CD4-positive, alpha-beta memory T cell (primary cell): ENCODE measurements around the gene DLGAP3. TPM values are rescaled to one million over a fixed set of nuclear protein-coding genes. Genes with fewer than 3 reads are reported as not detected.
A peak's percentile ranks its signal among the peaks of the same experiment; 100 is the strongest.

ENCODE experiments used
- CTCF ChIA-PET: fragments of 350-600 bp; sonication (Branson Sonifier 250); formaldehyde crosslinking; loops from one replicate; lab custom pipeline; 2021; ENCODE audit warnings: inconsistent platforms; ENCODE audit not compliant: partially characterized antibody; lab: Charles Lee
- POLR2A ChIA-PET: fragments of 350-600 bp; sonication (Branson Sonifier 250); formaldehyde crosslinking; loops from one replicate; lab custom pipeline; 2021; ENCODE audit not compliant: partially characterized antibody; lab: Charles Lee
- DNase-seq, 5 donors: peaks; one replicate each; pipeline versions ENCODE4 v3.0.0 to v3.0.0-alpha.2; 2020 to 2022; ENCODE audit warnings: mixed read lengths in 1 of 5
- H3K27ac ChIP-seq: one replicate; pipeline ENCODE4 v1.7.0; 2013; ENCODE audit warnings: low read depth, low read length
- H3K27me3 ChIP-seq: 2 replicates; pipeline ENCODE4 v1.7.0; 2013; ENCODE audit warnings: mild to moderate bottlenecking, low read length, moderate library complexity; ENCODE audit not compliant: insufficient read depth
- H3K36me3 ChIP-seq: 2 replicates; pipeline ENCODE4 v1.7.0; 2013; ENCODE audit warnings: mild to moderate bottlenecking, low read length, moderate library complexity; ENCODE audit not compliant: insufficient read depth
- H3K4me1 ChIP-seq: 2 replicates; pipeline ENCODE4 v1.7.0; 2013; ENCODE audit warnings: mild to moderate bottlenecking, low read length, moderate library complexity; ENCODE audit not compliant: insufficient read depth
- H3K4me3 ChIP-seq, 2 donors: one replicate each; pipeline ENCODE4 v1.7.0; 2013; ENCODE audit warnings: low read length in 2 of 2, mild to moderate bottlenecking in 1 of 2
- H3K9me3 ChIP-seq, 2 donors: one replicate each; pipeline ENCODE4 v1.7.0; 2013; ENCODE audit warnings: low read length in 2 of 2, control low read depth in 1 of 2; ENCODE audit not compliant: control insufficient read depth in 1 of 2
- H3K27ac Mint-ChIP-seq, 7 donors: one replicate each; pipeline ENCODE4 v1.8.0; 2020 to 2021; ENCODE audit warnings: mixed read lengths in 7 of 7, mild to moderate bottlenecking in 6 of 7, inconsistent platforms in 3 of 7, moderate library complexity in 3 of 7
- H3K27me3 Mint-ChIP-seq, 2 donors: one replicate each; pipeline ENCODE4 v1.8.0; 2020 to 2021; ENCODE audit warnings: mixed read lengths in 2 of 2
- H3K36me3 Mint-ChIP-seq, 2 donors: one replicate each; pipeline ENCODE4 v1.8.0; 2020 to 2021; ENCODE audit warnings: mixed read lengths in 2 of 2, inconsistent platforms in 1 of 2, mild to moderate bottlenecking in 1 of 2
- H3K4me1 Mint-ChIP-seq, 4 donors: one replicate each; pipeline ENCODE4 v1.8.0; 2020 to 2021; ENCODE audit warnings: mixed read lengths in 4 of 4, mild to moderate bottlenecking in 1 of 4
- H3K4me3 Mint-ChIP-seq, 8 donors: one replicate each; pipeline ENCODE4 v1.8.0; 2020 to 2021; ENCODE audit warnings: mixed read lengths in 8 of 8, mild to moderate bottlenecking in 7 of 8, moderate library complexity in 6 of 8, inconsistent platforms in 3 of 8
- H3K9me3 Mint-ChIP-seq, 8 donors: one replicate each; pipeline ENCODE4 v1.8.0; 2020 to 2021; ENCODE audit warnings: mixed read lengths in 8 of 8, mild to moderate bottlenecking in 5 of 8, inconsistent platforms in 3 of 8, moderate library complexity in 1 of 8
- intact Hi-C: fragments of 100-400 bp; cut with micrococcal nuclease; formaldehyde crosslinking; loops from one replicate; pipeline ENCODE4 v1.15.1; 2023
- polyA plus RNA-seq, 2 donors: library from polyadenylated mRNA; unstranded; fragments of 300-500 nt; fragmentation: Illumina TruSeq; gene quantifications; one replicate each; pipeline ENCODE4 v1.2.3, GENCODE V29; 2021
- total RNA-seq, 2 experiments: library from RNA; stranded (reverse); gene quantifications; one replicate each; pipeline ENCODE4 v1.2.3, GENCODE V29; 2021

The DLGAP3 gene
- total and polyA plus RNA-seq, 4 experiments from 2014 or later: 0.08 to 1.5 (median 0.82) TPM

GRCh38 chr1:34868230-34869049 lies 61.0 kb downstream of the DLGAP3 start:
- intact Hi-C loops: loop anchor here (5.0 to 10.0 kb wide), 3 partner anchors 116 to 324 kb away; partner anchors contain the start of genes SFPQ, TMEM35B and ZMYM6
- Histone ChIP-seq H3K36me3 (no peaks in the 10 kb centered on the region), H3K4me3 (no peak overlapping the region), H3K27ac (no peak overlapping the region), H3K4me1 (peaks cover 27% of the 10 kb centered on the region), H3K9me3 (no peaks in the 10 kb centered on the region), H3K27me3 (peaks cover 4% of the 10 kb centered on the region)
- ChIA-PET CTCF (interaction anchor here (1.6 to 5.9 kb wide), 3 partner anchors 8 to 16 kb away, joined by 3 to 57 read pairs (median 27); partner anchors contain the start of gene SMIM12), POLR2A (no interaction called here)
- Mint-ChIP-seq H3K4me1 (peaks cover 18 to 44% (median 26%) of the 10 kb centered on the region in 4 donors), H3K4me3 (peak overlapping the region in 4 of 8 donors; percentile 29 to 88 (median 56)), H3K36me3 (no peaks in the 10 kb centered on the region), H3K27me3 (peaks cover 17 to 21% of the 10 kb centered on the region in 2 donors), H3K27ac (peak overlapping the region in 2 of 7 donors; percentile 29 to 88), H3K9me3 (peaks cover 0 to under 1% (median 0%) of the 10 kb centered on the region in 8 donors)
- DNase-seq: no peak

- H3K27ac ChIP-seq: no peak overlapping the region
- no peak for DNase-seq
- peaks cover 24 to 55% (median 33%) of the 10 kb centered on the region in 4 donors for H3K4me1 Mint-ChIP-seq
- ChIA-PET POLR2A (interaction anchor here (1.3 to 3.4 kb wide), 2 partner anchors 14 to 18 kb away, joined by 7 to 25 read pairs; no protein-coding TSS in a partner anchor), CTCF (interaction anchor here (0.8 to 5.9 kb wide), 9 partner anchors 7 to 81 kb away, joined by 3 to 57 read pairs (median 4); partner anchors contain the start of gene SMIM12)
- no peaks in the 10 kb centered on the region for H3K9me3 ChIP-seq
- H3K27me3 Mint-ChIP-seq: peaks cover 12 to 13% of the 10 kb centered on the region in 2 donors
- H3K4me3 Mint-ChIP-seq: peak overlapping the region; percentile 11 to 88 (median 44)
- no peak overlapping the region for H3K4me3 ChIP-seq
- H3K27ac Mint-ChIP-seq: peak overlapping the region in 6 of 7 donors; percentile 43 to 88 (median 52)
- peaks cover 36% of the 10 kb centered on the region for H3K4me1 ChIP-seq
- peaks cover 4% of the 10 kb centered on the region for H3K27me3 ChIP-seq
- H3K36me3 Mint-ChIP-seq: no peaks in the 10 kb centered on the region
- no peaks in the 10 kb centered on the region for H3K36me3 ChIP-seq
- H3K9me3 Mint-ChIP-seq: peaks cover 0 to 3% (median 0%) of the 10 kb centered on the region in 8 donors
- intact Hi-C loops: loop anchor here (5.0 to 10.0 kb wide), 3 partner anchors 117 to 325 kb away; partner anchors contain the start of genes SFPQ, TMEM35B and ZMYM6
These were observed 62.0 kb downstream of the DLGAP3 start for GRCh38 chr1:34867415-34867814.

GRCh38 chr1:34866762-34867109 lies 62.7 kb downstream of the DLGAP3 start:
- DNase-seq: no peak
- H3K27ac ChIP-seq: peak overlapping the region; percentile 74
- H3K9me3 ChIP-seq: no peaks in the 10 kb centered on the region
- no peaks in the 10 kb centered on the region for H3K27me3 ChIP-seq
- H3K4me1 ChIP-seq: peaks cover 36% of the 10 kb centered on the region
- Mint-ChIP-seq H3K36me3 (no peaks in the 10 kb centered on the region), H3K4me1 (peaks cover 24 to 56% (median 34%) of the 10 kb centered on the region in 4 donors), H3K27me3 (peaks cover 7% of the 10 kb centered on the region in 2 donors), H3K4me3 (peak overlapping the region in 7 of 8 donors; percentile 30 to 92 (median 88)), H3K9me3 (peaks cover 0 to 3% (median 0%) of the 10 kb centered on the region in 8 donors), H3K27ac (peak overlapping the region in 4 of 7 donors; percentile 25 to 95 (median 68))
- ChIA-PET CTCF (interaction anchor here (0.8 to 5.9 kb wide), 14 partner anchors 8 to 164 kb away, joined by 3 to 57 read pairs (median 3); partner anchors contain the start of gene TMEM35B), POLR2A (interaction anchor here (0.9 to 3.4 kb wide), 8 partner anchors 11 to 903 kb away, joined by 3 to 25 read pairs (median 4); partner anchors contain the start of genes CLSPN, SFPQ, TMEM35B and ZMYM6)
- intact Hi-C loops: loop anchor here (1.0 to 10.0 kb wide), 5 partner anchors 14 to 326 kb away; partner anchors contain the start of genes SFPQ, TMEM35B and ZMYM6
- no peaks in the 10 kb centered on the region for H3K36me3 ChIP-seq
- peak overlapping the region; percentile 61 to 69 for H3K4me3 ChIP-seq

- Histone ChIP-seq H3K4me3 (peak overlapping the region; percentile 61 to 69), H3K9me3 (no peaks in the 10 kb centered on the region), H3K4me1 (peaks cover 36% of the 10 kb centered on the region), H3K27ac (peak overlapping the region; percentile 74), H3K36me3 (no peaks in the 10 kb centered on the region), H3K27me3 (no peaks in the 10 kb centered on the region)
- Mint-ChIP-seq H3K4me1 (peaks cover 20 to 56% (median 34%) of the 10 kb centered on the region in 4 donors), H3K36me3 (no peaks in the 10 kb centered on the region), H3K9me3 (peaks cover 0 to 3% (median 0%) of the 10 kb centered on the region in 8 donors), H3K27ac (peak overlapping the region; percentile 86 to 95 (median 92)), H3K27me3 (peaks cover 1 to 3% of the 10 kb centered on the region in 2 donors), H3K4me3 (peak overlapping the region; percentile 85 to 92 (median 88))
- ChIA-PET POLR2A (interaction anchor here (0.9 to 3.4 kb wide), 8 partner anchors 11 to 904 kb away, joined by 3 to 25 read pairs (median 4); partner anchors contain the start of genes CLSPN, SFPQ, TMEM35B and ZMYM6), CTCF (interaction anchor here (0.9 to 5.9 kb wide), 12 partner anchors 8 to 164 kb away, joined by 3 to 57 read pairs (median 4); partner anchors contain the start of gene TMEM35B)
- DNase-seq: peak; percentile 85 to 92 (median 91)
- intact Hi-C loops: loop anchor here (1.0 to 10.0 kb wide), 5 partner anchors 14 to 326 kb away; partner anchors contain the start of genes SFPQ, TMEM35B and ZMYM6
These were observed 63.3 kb downstream of the DLGAP3 start for GRCh38 chr1:34865981-34866761.

DNA sequence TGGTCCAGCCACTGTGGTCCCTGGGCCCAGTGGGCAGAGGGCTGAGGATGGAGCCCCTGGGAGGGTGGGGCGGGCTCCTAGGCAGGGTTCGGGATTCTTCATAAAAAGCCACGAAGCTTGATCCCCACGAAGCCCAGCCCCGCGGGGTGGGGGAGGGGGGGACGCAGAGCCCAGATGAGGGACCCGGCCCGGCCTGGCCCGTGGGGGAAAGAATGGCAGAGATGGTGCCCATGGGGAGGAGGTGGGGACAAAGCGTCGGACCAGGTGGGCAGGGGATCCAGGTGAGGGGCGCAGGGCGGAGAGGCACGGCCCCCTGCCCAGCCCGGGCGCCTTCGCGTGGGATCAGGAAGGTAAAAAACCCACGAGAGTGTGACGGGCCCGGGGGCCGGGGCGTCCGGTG lies 63.9 kb downstream of the DLGAP3 start:
- Histone ChIP-seq H3K27ac (peak overlapping the region; percentile 74), H3K4me1 (peaks cover 36% of the 10 kb centered on the region), H3K9me3 (no peaks in the 10 kb centered on the region), H3K27me3 (no peaks in the 10 kb centered on the region), H3K36me3 (no peaks in the 10 kb centered on the region), H3K4me3 (peak overlapping the region in 1 of 2 donors; percentile 69)
- H3K9me3 Mint-ChIP-seq: peaks cover 0 to 3% (median 0%) of the 10 kb centered on the region in 8 donors
- H3K27me3 Mint-ChIP-seq: no peaks in the 10 kb centered on the region
- peak overlapping the region in 2 of 7 donors; percentile 56 to 88 for H3K27ac Mint-ChIP-seq
- H3K4me1 Mint-ChIP-seq: peaks cover 19 to 54% (median 36%) of the 10 kb centered on the region in 4 donors
- DNase-seq: no peak
- intact Hi-C loops: loop anchor here (5.0 to 10.0 kb wide), 3 partner anchors 119 to 327 kb away; partner anchors contain the start of genes SFPQ, TMEM35B and ZMYM6
- CTCF ChIA-PET: interaction anchor here (1.4 to 5.9 kb wide), 6 partner anchors 9 to 120 kb away, joined by 3 to 57 read pairs (median 6); partner anchors contain the start of gene TMEM35B
- H3K36me3 Mint-ChIP-seq: no peaks in the 10 kb centered on the region
- POLR2A ChIA-PET: interaction anchor here (1.0 to 3.4 kb wide), 6 partner anchors 10 to 904 kb away, joined by 3 to 25 read pairs (median 4); partner anchors contain the start of genes CLSPN, TMEM35B and ZMYM6
- peak overlapping the region in 5 of 8 donors; percentile 40 to 80 (median 54) for H3K4me3 Mint-ChIP-seq

- H3K4me1 Mint-ChIP-seq: peaks cover 25 to 62% (median 43%) of the 10 kb centered on the region in 4 donors
These were observed 64.7 kb downstream of the DLGAP3 start for GRCh38 chr1:34864759-34865158.

More at GRCh38 chr1:34864759-34865158, 64.7 kb downstream of the DLGAP3 start:
- no peak for DNase-seq
- Histone ChIP-seq H3K4me1 (peaks cover 43% of the 10 kb centered on the region), H3K36me3 (no peaks in the 10 kb centered on the region), H3K9me3 (no peaks in the 10 kb centered on the region), H3K4me3 (no peak overlapping the region), H3K27me3 (no peaks in the 10 kb centered on the region), H3K27ac (no peak overlapping the region)
- Mint-ChIP-seq H3K27me3 (no peaks in the 10 kb centered on the region), H3K36me3 (peaks cover 0 to under 1% of the 10 kb centered on the region in 2 donors), H3K9me3 (peaks cover 0 to 3% (median 0%) of the 10 kb centered on the region in 8 donors), H3K27ac (peak overlapping the region; percentile 42 to 91 (median 80)), H3K4me3 (peak overlapping the region; percentile 49 to 86 (median 78))
- ChIA-PET CTCF (interaction anchor here (1.2 to 5.9 kb wide), 3 partner anchors 10 to 120 kb away, joined by 5 to 57 read pairs (median 7); partner anchors contain the start of gene TMEM35B), POLR2A (interaction anchor here (3.4 kb wide), 1 partner anchor 12 kb away, joined by 25 read pairs; no protein-coding TSS in a partner anchor)
- intact Hi-C loops: loop anchor here (5.0 to 10.0 kb wide), 3 partner anchors 120 to 328 kb away; partner anchors contain the start of genes SFPQ, TMEM35B and ZMYM6
